Stimulated activated naive B cell treated with anti-CD40 and anti-IgM and Interleukin-4, amounts not matched to agents 10 μg/mL and 1 μg/mL and 100 μg/mL, for 72 hours (primary cell): ENCODE measurements around the gene HMG20B.
A peak's percentile ranks its signal among the peaks of the same experiment; 100 is the strongest.

ENCODE experiments used
- ATAC-seq, 2 donors: fragments of 150-1000 bp; cut with Tn5 transposase; replicated peaks; 2 replicates each; pipeline ENCODE4 v1.10.0; 2021; ENCODE audit warnings: moderate library complexity in 1 of 2
- DNase-seq: peaks from one replicate; pipeline ENCODE4 v3.0.0; 2021
- H3K27ac Mint-ChIP-seq: one replicate; pipeline ENCODE4 v1.8.0; 2022; ENCODE audit warnings: mild to moderate bottlenecking, mixed read lengths
- H3K27me3 Mint-ChIP-seq, 2 donors: one replicate each; pipeline ENCODE4 v1.8.0; 2022; ENCODE audit warnings: mixed read lengths in 2 of 2
- H3K36me3 Mint-ChIP-seq, 2 donors: one replicate each; pipeline ENCODE4 v1.8.0; 2022; ENCODE audit warnings: mixed read lengths in 2 of 2, mild to moderate bottlenecking in 1 of 2
- H3K4me1 Mint-ChIP-seq, 2 donors: one replicate each; pipeline ENCODE4 v1.8.0; 2022; ENCODE audit warnings: mixed read lengths in 2 of 2, mild to moderate bottlenecking in 1 of 2
- H3K4me3 Mint-ChIP-seq, 2 donors: one replicate each; pipeline ENCODE4 v1.8.0; 2022; ENCODE audit warnings: mild to moderate bottlenecking in 2 of 2, mixed read lengths in 2 of 2, moderate library complexity in 1 of 2
- H3K9me3 Mint-ChIP-seq, 2 donors: one replicate each; pipeline ENCODE4 v1.8.0; 2022; ENCODE audit warnings: mixed read lengths in 2 of 2, mild to moderate bottlenecking in 1 of 2

Gene HMG20B

GRCh38 chr19:3591876-3592613, 19.3 kb downstream of the HMG20B start:
- ATAC-seq (no peak), DNase-seq (no peak)
- Mint-ChIP-seq H3K36me3 (peaks cover 2 to 3% of the 10 kb centered on the region in 2 donors), H3K9me3 (no peaks in the 10 kb centered on the region), H3K4me3 (no peak overlapping the region), H3K4me1 (peaks cover 0 to 5% of the 10 kb centered on the region in 2 donors), H3K27me3 (no peaks in the 10 kb centered on the region), H3K27ac (no peak overlapping the region)

GRCh38 chr19:3593156-3593555, 20.4 kb downstream of the HMG20B start:
- Mint-ChIP-seq H3K4me1 (peaks cover 0 to 5% of the 10 kb centered on the region in 2 donors), H3K27me3 (no peaks in the 10 kb centered on the region), H3K4me3 (no peak overlapping the region), H3K9me3 (no peaks in the 10 kb centered on the region), H3K36me3 (peaks cover 3 to 4% of the 10 kb centered on the region in 2 donors), H3K27ac (peak overlapping the region; percentile 11)
- DNase-seq (no peak), ATAC-seq (no peak)

GRCh38 chr19:3595521-3596061, 22.8 kb downstream of the HMG20B start:
- Mint-ChIP-seq H3K36me3 (peaks cover 6% of the 10 kb centered on the region in 2 donors), H3K27me3 (no peaks in the 10 kb centered on the region), H3K4me1 (peaks cover 0 to 5% of the 10 kb centered on the region in 2 donors), H3K9me3 (no peaks in the 10 kb centered on the region), H3K4me3 (no peak overlapping the region), H3K27ac (no peak overlapping the region)
- ATAC-seq = no peak
- no peak for DNase-seq

- H3K27me3 Mint-ChIP-seq = no peaks in the 10 kb centered on the region
- no peak for ATAC-seq
- no peak for DNase-seq
- peaks cover 0 to 2% of the 10 kb centered on the region in 2 donors for H3K4me1 Mint-ChIP-seq
- no peaks in the 10 kb centered on the region for H3K9me3 Mint-ChIP-seq
- no peak overlapping the region for H3K27ac Mint-ChIP-seq
- peaks cover 3 to 4% of the 10 kb centered on the region in 2 donors for H3K36me3 Mint-ChIP-seq
- H3K4me3 Mint-ChIP-seq = no peak overlapping the region
These were observed 27.0 kb downstream of the HMG20B start for GRCh38 chr19:3599776-3600187.

- Mint-ChIP-seq H3K27ac (no peak overlapping the region), H3K4me3 (no peak overlapping the region), H3K27me3 (no peaks in the 10 kb centered on the region), H3K4me1 (peaks cover 0 to 2% of the 10 kb centered on the region in 2 donors), H3K36me3 (peaks cover 3 to 4% of the 10 kb centered on the region in 2 donors), H3K9me3 (no peaks in the 10 kb centered on the region)
- ATAC-seq (no peak), DNase-seq (no peak)
These were observed 28.3 kb downstream of the HMG20B start for GRCh38 chr19:3601021-3601420.

- Mint-ChIP-seq H3K27ac (no peak overlapping the region), H3K27me3 (no peaks in the 10 kb centered on the region), H3K4me3 (no peak overlapping the region), H3K9me3 (peaks cover 0 to 2% of the 10 kb centered on the region in 2 donors), H3K36me3 (peaks cover 5 to 7% of the 10 kb centered on the region in 2 donors), H3K4me1 (peaks cover 13% of the 10 kb centered on the region in 2 donors)
- DNase-seq (no peak), ATAC-seq (no peak)
These were observed 30.5 kb downstream of the HMG20B start for GRCh38 chr19:3603121-3603811.

GRCh38 chr19:3604227-3604986, 31.7 kb downstream of the HMG20B start:
- H3K27me3 Mint-ChIP-seq = no peaks in the 10 kb centered on the region
- peaks cover 5 to 7% of the 10 kb centered on the region in 2 donors for H3K36me3 Mint-ChIP-seq
- peak overlapping the region; percentile 31 for H3K27ac Mint-ChIP-seq
- no peak overlapping the region for H3K4me3 Mint-ChIP-seq
- peak; percentile 31 to 39 for ATAC-seq
- no peak for DNase-seq
- H3K9me3 Mint-ChIP-seq = peaks cover 0 to 2% of the 10 kb centered on the region in 2 donors
- H3K4me1 Mint-ChIP-seq = peaks cover 13 to 15% of the 10 kb centered on the region in 2 donors

GRCh38 chr19:3604987-3605343, 32.2 kb downstream of the HMG20B start:
- ATAC-seq (peak; percentile 64 to 74), DNase-seq (peak; percentile 43)
- H3K9me3 Mint-ChIP-seq = peaks cover 0 to 2% of the 10 kb centered on the region in 2 donors
- peaks cover 13 to 18% of the 10 kb centered on the region in 2 donors for H3K4me1 Mint-ChIP-seq
- H3K27ac Mint-ChIP-seq = no peak overlapping the region
- H3K4me3 Mint-ChIP-seq = no peak overlapping the region
- H3K27me3 Mint-ChIP-seq = no peaks in the 10 kb centered on the region
- peaks cover 7 to 10% of the 10 kb centered on the region in 2 donors for H3K36me3 Mint-ChIP-seq

- ATAC-seq = no peak
- Mint-ChIP-seq H3K4me3 (no peak overlapping the region), H3K36me3 (peaks cover 8 to 11% of the 10 kb centered on the region in 2 donors), H3K27me3 (no peaks in the 10 kb centered on the region), H3K9me3 (peaks cover 0 to 2% of the 10 kb centered on the region in 2 donors), H3K4me1 (peaks cover 16 to 22% of the 10 kb centered on the region in 2 donors), H3K27ac (no peak overlapping the region)
- DNase-seq = no peak
These were observed 32.6 kb downstream of the HMG20B start for GRCh38 chr19:3605361-3605760.

GRCh38 chr19:3605770-3606169, 33.0 kb downstream of the HMG20B start:
- Mint-ChIP-seq H3K4me1 (peaks cover 16 to 26% of the 10 kb centered on the region in 2 donors), H3K9me3 (peaks cover 0 to 2% of the 10 kb centered on the region in 2 donors), H3K36me3 (peaks cover 8 to 15% of the 10 kb centered on the region in 2 donors), H3K27ac (no peak overlapping the region), H3K27me3 (no peaks in the 10 kb centered on the region), H3K4me3 (no peak overlapping the region)
- ATAC-seq = no peak
- DNase-seq = no peak

- Mint-ChIP-seq H3K4me1 (peaks cover 16 to 28% of the 10 kb centered on the region in 2 donors), H3K36me3 (peaks cover 8 to 16% of the 10 kb centered on the region in 2 donors), H3K27ac (no peak overlapping the region), H3K27me3 (no peaks in the 10 kb centered on the region), H3K4me3 (no peak overlapping the region), H3K9me3 (peaks cover 0 to 2% of the 10 kb centered on the region in 2 donors)
- DNase-seq (no peak), ATAC-seq (peak; percentile 45 to 48)
These were observed 33.5 kb downstream of the HMG20B start for GRCh38 chr19:3606174-3606689.

- Mint-ChIP-seq H3K27me3 (no peaks in the 10 kb centered on the region), H3K4me1 (peaks cover 16 to 28% of the 10 kb centered on the region in 2 donors), H3K36me3 (peaks cover 10 to 17% of the 10 kb centered on the region in 2 donors), H3K27ac (no peak within 1 kb of the TSS), H3K4me3 (peak within 1 kb of the TSS in 1 of 2 donors; percentile 62), H3K9me3 (peaks cover 0 to 2% of the 10 kb centered on the region in 2 donors)
- ATAC-seq (peak; percentile 59 to 64), DNase-seq (peak; percentile 44)
These were observed 34.0 kb downstream of the HMG20B start, which contains the start of gene TBXA2R for GRCh38 chr19:3606690-3607289. Gene TBXA2R (minus strand): TSS chr19:3606875. CDS start chr19:3600634, 6,241 bp downstream.

GRCh38 chr19:3607303-3608078, 34.7 kb downstream of the HMG20B start:
- Mint-ChIP-seq H3K36me3 (peaks cover 16 to 23% of the 10 kb centered on the region in 2 donors), H3K4me1 (peaks cover 16 to 28% of the 10 kb centered on the region in 2 donors), H3K27ac (no peak overlapping the region), H3K4me3 (peak overlapping the region in 1 of 2 donors; percentile 62), H3K27me3 (no peaks in the 10 kb centered on the region), H3K9me3 (peaks cover 0 to 2% of the 10 kb centered on the region in 2 donors)
- no peak for DNase-seq
- no peak for ATAC-seq
